Measurements from ENCODE around the gene CLASP1. TPM values are rescaled to one million over a fixed set of nuclear protein-coding genes. Genes with fewer than 3 reads are reported as not detected.

The CLASP1 gene
- total RNA-seq, 2 donors from 2014 or later, result 50.4 to 55.8 TPM

DNA sequence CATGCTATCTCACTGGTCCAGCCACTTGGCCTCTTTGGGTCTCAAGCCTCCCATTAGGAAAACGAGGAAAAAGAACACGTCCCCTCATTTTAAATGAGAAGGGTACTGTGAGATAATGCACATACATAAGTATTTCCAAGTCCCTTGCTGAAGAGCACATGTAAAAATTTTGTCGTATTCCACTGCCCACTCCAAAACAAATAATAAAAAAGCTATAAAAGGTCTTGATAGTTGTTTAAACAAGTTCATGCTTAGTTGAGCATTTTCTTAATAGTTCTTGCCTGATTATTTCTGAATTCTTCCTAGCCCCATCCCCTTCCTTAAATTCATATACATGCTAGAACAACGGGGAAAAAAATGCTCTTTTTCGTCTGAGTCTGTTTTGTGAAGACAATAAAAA lies 228.8 kb downstream of the CLASP1 start:
- no peak for DNase-seq (ENCODE audit: low spot score)
- intact Hi-C loops (cut with DNase I), result loop anchor here in 1 of 2 donors (2.0 kb wide), 1 partner anchor 58 kb away; no protein-coding TSS in a partner anchor

DNA sequence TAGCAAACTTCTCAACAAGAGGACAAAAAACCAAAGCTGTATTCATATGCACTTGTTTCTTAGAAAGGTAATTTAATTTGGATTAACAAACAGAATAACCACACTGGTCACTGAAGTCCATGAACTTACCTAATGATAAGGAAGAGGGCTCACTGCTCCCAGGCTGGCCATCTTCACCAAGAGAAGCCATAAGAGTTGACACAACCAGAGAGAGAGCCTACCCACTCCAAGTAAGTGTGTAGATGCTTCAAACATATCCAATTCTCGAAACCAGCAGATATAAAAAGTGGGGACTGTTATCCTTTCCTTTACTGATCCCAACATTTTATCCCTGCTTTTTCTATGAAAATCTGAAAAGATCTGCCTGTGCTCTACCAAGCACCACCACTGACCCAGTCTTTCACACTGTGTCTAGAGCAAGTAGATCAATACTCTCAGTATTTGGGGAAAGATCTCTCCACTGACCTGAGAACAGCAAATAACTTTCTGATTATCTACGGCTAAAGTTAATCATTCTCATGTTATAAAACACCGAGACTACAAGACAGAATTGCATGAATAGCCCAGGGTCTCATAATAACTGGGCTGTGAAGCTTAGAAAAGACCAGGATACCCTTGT lies 230.1 kb downstream of the CLASP1 start:
- intact Hi-C loops (cut with DNase I), result no loop called here
- no peak for DNase-seq (ENCODE audit: low spot score)

DNA sequence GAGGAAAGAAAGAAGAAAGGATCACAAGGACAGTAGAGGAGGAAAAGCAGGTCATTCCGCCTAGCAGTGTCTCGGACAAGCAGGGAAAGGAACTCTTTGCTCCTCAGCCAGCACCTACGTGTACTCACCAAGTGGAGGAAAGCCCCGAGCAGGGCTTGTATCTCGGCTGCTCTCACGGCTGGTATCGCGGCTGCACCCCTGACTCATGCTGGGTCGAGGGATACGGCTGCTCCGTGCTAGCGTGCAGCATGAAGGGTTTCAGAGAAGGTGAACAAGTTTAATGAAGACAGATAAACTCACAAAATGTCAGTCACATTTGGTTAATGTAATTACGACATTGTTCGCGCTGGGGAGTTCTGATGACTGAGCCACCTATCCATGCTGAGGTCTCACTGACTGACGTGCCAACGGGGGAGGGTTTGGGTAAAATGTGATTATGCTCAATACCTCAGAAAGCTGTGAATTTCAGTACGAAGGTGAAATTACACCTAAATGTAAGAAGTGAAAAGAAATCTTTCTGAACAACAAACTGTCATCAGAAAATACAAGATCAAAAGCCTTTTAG lies 230.7 kb downstream of the CLASP1 start:
- no peak for DNase-seq (ENCODE audit: low spot score)
- intact Hi-C loops (cut with DNase I), result no loop called here

DNA sequence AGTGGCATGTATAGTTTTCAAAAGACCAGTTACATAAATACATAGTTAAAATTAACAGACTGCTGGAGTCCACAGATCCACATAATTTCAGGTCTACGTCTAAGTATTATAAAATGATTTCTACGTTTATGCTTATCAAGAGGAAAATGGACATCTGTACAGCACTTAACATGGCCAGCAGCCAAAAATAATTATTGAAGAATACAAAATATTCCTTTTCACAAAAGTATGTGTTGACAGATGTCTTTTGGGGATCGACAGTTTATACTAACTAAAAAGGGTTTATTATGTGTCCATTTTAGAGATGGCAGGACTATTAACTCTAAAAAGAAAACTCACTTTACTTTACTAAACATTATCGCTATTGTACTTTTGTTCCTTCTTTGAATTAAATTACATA lies 231.4 kb downstream of the CLASP1 start:
- intact Hi-C loops (cut with DNase I), result no loop called here
- no peak for DNase-seq (ENCODE audit: low spot score)

DNA sequence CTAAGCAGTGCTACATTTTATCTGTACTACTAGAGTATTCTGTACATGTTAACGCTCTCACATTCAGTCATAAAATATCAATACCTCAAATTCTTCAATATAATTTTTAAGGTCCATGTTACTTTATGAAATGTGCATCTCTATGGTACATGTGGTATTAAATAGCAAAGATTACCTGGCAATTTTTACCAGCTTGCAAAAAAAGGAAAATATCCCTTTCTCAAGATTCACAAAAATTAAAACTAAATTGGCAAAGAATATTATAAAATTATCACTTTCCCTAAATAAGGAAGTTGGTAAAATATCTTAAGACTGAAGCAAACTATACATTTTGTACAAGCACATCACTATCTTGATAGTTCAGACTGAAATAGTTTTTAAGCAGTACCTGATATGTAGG lies 233.5 kb downstream of the CLASP1 start:
- intact Hi-C loops (cut with DNase I), result no loop called here
- DNase-seq (ENCODE audit: low spot score), result no peak

DNA sequence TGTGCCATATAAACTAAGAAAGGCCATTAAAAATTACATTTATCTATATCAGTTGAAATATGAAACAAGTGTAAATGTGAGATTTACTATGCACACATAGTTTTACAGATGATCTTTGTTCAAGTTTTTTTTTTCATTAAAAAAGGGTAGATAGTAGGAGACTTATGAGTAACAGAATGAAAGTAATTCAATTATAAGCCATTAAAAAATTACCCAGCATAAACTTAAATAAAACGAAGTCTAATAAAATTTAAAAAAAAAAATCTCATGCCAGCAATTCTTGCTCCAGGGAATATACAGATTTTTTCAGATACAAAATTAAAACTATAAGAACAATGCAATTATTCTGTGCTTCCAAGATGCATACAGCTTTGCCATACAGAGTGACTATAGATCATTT lies 236.9 kb downstream of the CLASP1 start:
- intact Hi-C loops (cut with DNase I), result no loop called here
- DNase-seq (ENCODE audit: low spot score), result no peak

DNA sequence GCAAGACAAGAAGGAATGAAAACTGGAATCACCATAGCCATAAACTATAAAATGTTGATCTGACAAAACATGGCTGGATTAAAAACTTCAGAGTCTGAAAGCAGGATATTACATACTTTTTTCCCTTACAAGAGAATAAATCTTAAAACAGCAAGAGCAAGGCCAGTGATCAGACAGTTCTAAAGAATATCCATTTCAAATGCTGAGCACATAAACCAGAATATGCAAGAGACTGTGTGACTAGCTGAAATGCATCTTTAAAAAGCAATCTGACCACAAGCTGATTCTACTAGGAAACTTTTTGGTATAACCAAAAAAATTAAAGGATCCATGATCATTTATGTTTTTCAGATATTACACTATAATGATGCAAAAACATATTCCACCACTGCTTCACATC lies 239.3 kb downstream of the CLASP1 start:
- no peak for DNase-seq (ENCODE audit: low spot score)
- intact Hi-C loops (cut with DNase I), result no loop called here

DNA sequence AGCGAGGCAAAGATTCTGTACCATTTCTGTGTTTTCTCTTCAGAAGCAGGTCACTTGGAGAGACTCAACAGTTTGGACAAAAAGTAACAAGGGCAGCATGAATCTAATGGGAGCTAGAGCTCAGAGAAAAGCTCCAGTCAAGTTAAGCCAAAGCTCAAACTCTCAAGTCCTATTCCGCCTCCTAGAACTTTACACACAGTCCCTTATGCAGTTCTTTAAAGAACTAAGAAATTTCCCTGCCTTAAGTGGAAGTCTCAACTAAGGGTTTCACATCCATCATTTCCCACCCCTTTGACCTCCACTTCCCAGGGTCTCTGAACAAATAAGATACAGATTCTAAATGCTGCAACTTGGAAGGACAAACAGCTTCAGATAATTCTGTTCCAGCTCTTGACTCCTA lies 239.9 kb downstream of the CLASP1 start:
- intact Hi-C loops (cut with DNase I), result no loop called here

DNA sequence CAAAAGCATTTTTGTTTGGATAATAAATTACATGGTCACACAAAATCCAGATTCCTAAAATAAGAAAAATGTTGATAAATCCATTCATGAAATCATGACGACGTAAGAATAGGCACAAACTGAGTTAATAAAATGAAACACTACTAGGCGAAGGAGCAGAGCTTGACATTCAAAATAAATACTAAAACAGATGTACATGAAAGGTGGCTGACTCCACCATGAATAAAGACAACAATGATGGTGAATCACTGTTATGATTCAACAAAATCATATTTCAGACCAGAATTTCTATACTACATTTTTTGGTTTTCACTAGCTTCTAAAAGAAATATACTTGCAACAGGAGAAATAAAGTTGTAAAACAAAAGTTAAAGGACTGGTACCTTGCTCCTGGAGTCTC lies 240.6 kb downstream of the CLASP1 start:
- intact Hi-C loops (cut with DNase I), result no loop called here
- no peak for DNase-seq (ENCODE audit: low spot score)

More for the DNA sequence above, 239.9 kb downstream of the CLASP1 start:
- no peak for DNase-seq (ENCODE audit: low spot score)

DNA sequence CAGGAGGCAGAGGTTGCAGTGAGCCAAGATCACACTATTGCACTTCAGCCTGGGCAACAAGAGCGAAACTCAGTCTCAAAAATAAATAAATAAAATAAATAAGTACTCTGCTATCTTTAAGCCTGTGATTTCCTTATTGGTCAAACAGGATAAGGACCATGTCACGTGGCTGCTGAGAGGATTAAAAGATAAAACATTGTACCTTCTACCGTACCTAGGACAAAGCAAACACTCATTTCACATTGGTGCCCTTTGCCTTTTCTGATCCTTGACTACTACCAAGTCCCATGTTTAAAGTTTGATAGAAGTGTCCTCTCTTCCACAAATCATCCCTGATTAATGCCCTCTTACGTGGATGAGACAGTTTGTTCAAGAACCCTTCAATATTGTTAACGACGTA lies 244.0 kb downstream of the CLASP1 start:
- intact Hi-C loops (cut with DNase I), result no loop called here
- DNase-seq (ENCODE audit: low spot score), result no peak

DNA sequence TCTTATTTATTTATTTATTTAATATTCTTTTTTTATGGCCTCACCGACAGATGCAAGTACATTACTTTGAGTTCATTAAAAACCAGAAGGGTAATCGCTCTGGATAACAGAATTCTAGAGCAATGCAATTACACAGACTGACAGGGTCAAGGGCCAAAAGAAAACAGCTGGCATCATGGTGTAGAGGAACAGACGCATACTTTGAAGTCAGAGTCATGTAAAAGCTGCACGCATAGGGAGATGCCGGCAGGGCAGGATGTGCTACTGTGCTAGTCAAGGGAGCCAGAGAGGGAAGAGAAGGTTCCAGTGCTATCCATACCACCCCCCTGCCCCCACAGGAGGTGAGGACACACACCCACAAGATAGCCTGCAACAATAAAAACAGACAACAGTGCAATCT lies 249.1 kb downstream of the CLASP1 start:
- DNase-seq (ENCODE audit: low spot score), result no peak
- intact Hi-C loops (cut with DNase I), result loop anchor here in 1 of 2 donors (5.0 kb wide), 1 partner anchor 322 kb away; no protein-coding TSS in a partner anchor

DNA sequence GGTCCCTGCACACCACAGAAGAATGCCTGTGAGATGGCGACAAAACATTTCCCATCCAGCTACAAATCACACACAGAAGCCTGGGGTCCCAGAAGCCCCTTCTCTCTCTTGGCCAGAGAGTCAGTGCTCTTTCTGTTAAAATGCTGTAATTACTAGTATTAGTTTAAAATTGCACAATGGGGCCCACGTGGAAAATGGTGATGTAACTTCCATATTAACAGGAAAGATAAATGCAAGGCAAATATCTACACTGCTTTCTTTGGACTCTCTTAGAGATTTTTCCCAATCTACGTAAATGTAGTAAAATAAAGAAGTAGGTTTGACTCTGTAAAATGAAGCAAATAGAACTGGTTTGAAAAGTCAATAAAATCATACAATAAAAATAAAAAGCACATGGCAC lies 250.4 kb downstream of the CLASP1 start:
- no peak for DNase-seq (ENCODE audit: low spot score)
- intact Hi-C loops (cut with DNase I), result loop anchor here in 1 of 2 donors (2.0 kb wide), 1 partner anchor 320 kb away; no protein-coding TSS in a partner anchor

DNA sequence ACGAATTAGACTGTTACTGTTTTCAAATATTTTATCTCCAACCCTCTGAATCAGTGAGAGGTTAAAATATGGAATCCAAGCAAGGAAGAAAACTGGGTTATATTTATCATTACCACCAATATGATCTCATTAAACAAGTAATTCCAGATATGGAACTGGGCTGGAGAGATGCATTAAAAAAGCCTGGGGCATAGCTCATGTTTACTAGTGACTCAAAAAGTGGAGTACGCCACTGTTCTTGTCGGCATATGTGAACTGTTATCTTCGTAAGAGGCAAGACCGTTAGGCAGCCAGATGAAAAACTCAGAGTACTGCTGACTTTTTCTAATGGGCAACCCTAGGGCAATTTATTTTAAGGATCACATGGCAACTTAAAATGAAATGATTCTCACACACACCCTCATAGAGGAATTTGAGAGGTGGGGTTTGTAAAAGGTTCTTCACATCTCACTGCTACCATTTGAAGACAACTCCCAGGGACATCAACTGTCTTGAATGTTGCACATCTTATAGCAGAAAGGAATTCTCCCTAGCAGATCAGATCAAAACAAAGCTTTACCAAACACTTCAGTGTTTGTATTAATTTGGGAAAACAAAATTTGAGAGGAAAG lies 259.1 kb downstream of the CLASP1 start:
- no peak for DNase-seq (ENCODE audit: low spot score)

DNA sequence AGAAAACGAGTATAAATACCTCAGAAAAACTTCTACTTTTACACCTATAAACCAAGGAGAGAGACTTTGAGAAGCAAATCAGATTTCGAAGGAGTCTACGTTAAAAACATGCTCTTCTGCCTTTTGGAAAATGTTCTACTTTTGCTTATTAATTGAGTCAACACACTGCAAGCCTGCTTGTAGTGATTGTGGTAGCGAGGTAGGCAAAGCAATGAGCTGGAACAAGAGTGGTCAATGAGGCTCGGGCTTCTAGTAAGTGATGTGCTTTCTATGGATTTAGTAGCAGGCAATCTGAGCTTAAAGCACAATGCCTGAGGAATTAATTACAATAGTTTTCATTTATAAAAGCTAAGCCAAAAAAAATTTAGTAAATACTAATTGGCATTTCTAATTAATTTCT lies 260.9 kb downstream of the CLASP1 start:
- DNase-seq (ENCODE audit: low spot score), result no peak
- intact Hi-C loops (cut with DNase I), result loop anchor here in 1 of 2 donors (10.0 kb wide), 1 partner anchor 614 kb away; no protein-coding TSS in a partner anchor

More for the DNA sequence above, 259.1 kb downstream of the CLASP1 start:
- intact Hi-C loops (cut with DNase I), result no loop called here

DNA sequence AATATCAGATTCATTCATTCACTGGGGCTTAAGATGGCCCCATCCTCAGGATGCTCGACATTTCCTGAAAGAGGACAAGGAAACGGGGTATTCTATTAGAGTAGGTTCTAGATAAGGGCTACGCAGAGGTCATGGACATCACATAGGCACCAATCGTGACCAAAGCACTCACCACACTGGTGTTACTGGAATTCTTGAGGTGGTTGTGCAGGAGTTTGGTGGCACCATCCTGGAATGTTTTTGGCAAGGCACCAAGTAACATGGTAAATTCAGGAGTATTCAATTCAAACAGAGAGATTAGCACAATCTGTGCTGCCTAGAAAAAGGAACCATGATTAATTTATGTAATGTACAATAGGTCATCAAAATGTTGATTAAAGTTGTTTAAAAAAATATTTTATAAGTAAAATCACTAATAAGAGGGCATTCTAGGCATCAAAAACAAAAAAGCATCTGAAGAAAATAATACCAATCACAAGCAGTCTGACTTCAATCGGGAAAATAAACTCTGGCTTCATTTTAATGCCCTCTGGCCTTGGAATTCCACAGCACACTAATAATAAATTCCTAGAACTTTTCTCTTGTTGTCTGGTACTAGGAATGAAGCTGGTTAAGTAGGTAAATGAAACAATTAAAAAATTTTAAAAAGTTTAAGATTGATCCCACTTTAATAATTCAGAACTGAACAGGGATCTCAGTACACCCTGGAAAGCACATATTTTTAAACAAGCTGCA lies 261.5 kb downstream of the CLASP1 start:
- no peak for DNase-seq (ENCODE audit: low spot score)
- intact Hi-C loops (cut with DNase I), result loop anchor here in 1 of 2 donors (10.0 kb wide), 1 partner anchor 613 kb away; no protein-coding TSS in a partner anchor

DNA sequence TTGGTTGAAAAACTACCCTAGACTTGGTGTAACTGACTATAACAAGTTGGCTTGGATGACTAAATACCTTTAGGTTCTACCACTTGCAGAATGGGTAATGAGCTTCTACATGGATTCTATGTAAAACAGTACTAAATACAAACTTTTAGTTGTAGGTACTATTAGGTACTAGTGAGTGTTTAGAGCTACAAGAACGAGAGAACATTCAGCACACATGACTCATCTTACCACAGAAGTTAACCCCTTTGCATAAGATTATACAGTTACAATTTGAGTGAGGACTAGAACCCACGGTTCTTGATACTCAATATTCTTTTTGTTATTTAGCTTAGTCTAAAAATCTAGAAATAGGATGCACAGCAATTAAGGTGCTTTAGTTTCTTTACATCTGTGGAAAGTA lies 262.6 kb downstream of the CLASP1 start:
- no peak for DNase-seq (ENCODE audit: low spot score)
- intact Hi-C loops (cut with DNase I), result loop anchor here in 1 of 2 donors (10.0 kb wide), 1 partner anchor 612 kb away; no protein-coding TSS in a partner anchor

DNA sequence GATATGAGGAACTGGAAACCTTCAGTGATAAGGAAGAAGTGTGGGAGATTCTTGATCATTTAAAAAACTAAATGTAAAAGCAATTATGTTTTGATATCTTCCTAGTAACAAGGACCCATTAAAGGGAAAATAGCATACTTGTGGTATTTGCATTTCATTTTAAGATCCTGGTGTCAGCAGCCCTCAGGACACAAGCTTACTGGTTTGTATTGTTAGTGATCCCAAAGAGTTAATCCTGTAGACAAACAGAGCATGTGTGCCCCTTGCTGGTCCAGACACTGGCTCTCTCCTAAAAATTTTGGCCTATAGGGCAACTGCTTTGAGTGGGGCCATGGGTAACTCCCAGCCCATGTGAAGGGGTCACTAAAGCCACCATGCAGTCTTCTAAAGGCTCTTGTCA lies 263.2 kb downstream of the CLASP1 start:
- intact Hi-C loops (cut with DNase I), result loop anchor here in 1 of 2 donors (10.0 kb wide), 1 partner anchor 611 kb away; no protein-coding TSS in a partner anchor
- DNase-seq (ENCODE audit: low spot score), result no peak

DNA sequence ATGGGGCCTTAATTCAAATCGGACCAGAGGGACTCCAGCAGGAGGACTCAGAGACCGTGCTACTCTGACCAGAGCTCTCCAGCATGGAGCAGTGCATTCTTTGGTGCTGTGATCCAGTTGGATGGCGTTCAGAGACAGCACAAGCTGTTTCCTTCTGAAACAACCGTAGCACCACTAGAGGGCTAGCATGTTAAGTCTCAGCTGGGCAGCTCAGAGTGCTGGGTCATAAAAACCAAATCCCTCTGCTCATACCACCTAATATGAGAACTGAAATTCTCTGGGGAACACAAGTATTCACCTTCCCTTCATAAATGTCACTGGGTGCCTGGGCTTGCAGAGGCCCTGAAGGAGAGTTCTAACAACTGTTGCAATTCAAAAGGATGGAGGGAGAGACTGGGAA lies 266.5 kb downstream of the CLASP1 start:
- intact Hi-C loops (cut with DNase I), result loop anchor here in 1 of 2 donors (10.0 kb wide), 1 partner anchor 608 kb away; no protein-coding TSS in a partner anchor
- no peak for DNase-seq (ENCODE audit: low spot score)

DNA sequence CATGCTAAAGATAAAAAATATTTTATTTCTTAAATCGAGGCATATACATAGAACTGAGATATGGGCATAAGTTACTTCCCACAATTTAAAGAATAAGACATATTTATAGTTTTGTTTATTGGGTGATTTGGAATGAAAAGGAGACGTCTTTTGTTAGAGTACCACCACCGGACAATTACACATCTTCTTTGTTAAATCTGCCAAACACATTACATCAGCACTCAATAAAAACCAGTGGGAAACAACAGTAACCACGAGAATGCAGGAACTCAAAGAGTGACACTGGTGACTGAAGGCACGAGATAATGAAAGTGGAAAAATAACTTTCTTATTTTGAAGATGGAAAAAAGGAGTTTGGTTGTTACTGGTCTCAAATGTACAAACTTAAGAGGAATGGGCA lies 271.6 kb downstream of the CLASP1 start:
- intact Hi-C loops (cut with DNase I), result no loop called here

More for the DNA sequence above, 271.6 kb downstream of the CLASP1 start:
- no peak for DNase-seq (ENCODE audit: low spot score)
